Right lobe of liver (tissue), 6 donors: ENCODE measurements around the gene FBXO36. TPM values are rescaled to one million over a fixed set of nuclear protein-coding genes. Genes with fewer than 3 reads are reported as not detected.

Experiments
- ATAC-seq, 4 donors: fragments of 200-7000 bp; cut with Tn5 transposase; one replicate each; pipeline ENCODE4 v1.9.1; 2020; ENCODE audit warnings: mild to moderate bottlenecking in 4 of 4, moderate library complexity in 4 of 4
- DNase-seq, 3 donors: peaks; one replicate each; pipeline ENCODE4 v3.0.0-alpha.2; 2020
- H3K27ac ChIP-seq, 3 donors: fragments of 200-600 bp; one replicate each; pipeline ENCODE4 v1.8.0; 2022
- H3K27me3 ChIP-seq, 2 donors: fragments of 200-600 bp; one replicate each; pipeline ENCODE4 v1.8.0; 2022
- H3K36me3 ChIP-seq, 4 donors: fragments of 200-600 bp; sonication (generic) in 1 of 4; one replicate each; pipeline versions ENCODE4 v1.5.1 to v1.8.0; 2017 to 2022; ENCODE audit warnings: control low read depth in 1 of 4
- H3K4me1 ChIP-seq, 4 donors: fragments of 200-600 bp; sonication (generic) in 1 of 4; one replicate each; pipeline versions ENCODE4 v1.5.1 to v1.8.0; 2017 to 2022; ENCODE audit warnings: control low read depth in 1 of 4
- H3K4me3 ChIP-seq, 3 donors: fragments of 200-600 bp; one replicate each; pipeline ENCODE4 v1.8.0; 2022
- H3K9me3 ChIP-seq, 4 donors: fragments of 200-600 bp; sonication (generic) in 1 of 4; one replicate each; pipeline versions ENCODE4 v1.5.1 to v1.8.0; 2017 to 2022; ENCODE audit warnings: control low read depth in 1 of 4
- POLR2A ChIP-seq: fragments of 450-650 bp; IDR thresholded peaks from one replicate; pipeline ENCODE4 v1.6.1; 2017; ENCODE audit warnings: antibody characterized with exemption, mild to moderate bottlenecking
- WGBS: methylation state at CpG from one replicate; pipeline ENCODE4 v1.1.6; 2018; ENCODE audit warnings: low coverage, low lambda C conversion rate; ENCODE audit not compliant: insufficient coverage; ENCODE audit errors: missing lambda C conversion rate; 5-methylcytosine and 5-hydroxymethylcytosine counted together
- intact Hi-C, 2 donors: fragments of 100-400 bp; cut with DNase I; formaldehyde crosslinking; loops; one replicate each; pipeline versions ENCODE4 v1.11.2 to v1.14.1; 2022
- total RNA-seq, 6 experiments: library from RNA; depleted of rRNA in 2 of 6; stranded (reverse); fragments of >200 nt in 2 of 6; fragmentation: NEBNext Ultra II Directional in 3 of 6; extraction: Animal tissue kit (Norgen Biotek cat#: 25700) in 3 of 6; gene quantifications; one replicate each; pipeline versions ENCODE4 v1.1.0 to v1.2.4, GENCODE V29; 2016 to 2023
- TF ChIP-seq, protein P1 (sequence below), 4 donors: fragments of 200-600 bp in 3 of 4; fragments of 450-650 bp in 1 of 4; IDR thresholded peaks; one replicate each; pipeline versions ENCODE4 v1.5.1 to v1.8.0; 2016 to 2022; ENCODE audit warnings: antibody characterized with exemption in 4 of 4, mild to moderate bottlenecking in 2 of 4
- donor health status: DM: no; HTN: yes; CAD: no.
- donor health status: DM: no; HTN: no; CAD: no.
- donor health status: DM: no; HTN: no; CAD: no.
- donor health status: DM: no; HTN: yes; CAD: no.
- donor health status: DM: no; HTN: yes; CAD: no.

The FBXO36 gene
- total RNA-seq, 6 experiments from 2014 or later = 0.49 to 1.2 (median 0.72) TPM

DNA sequence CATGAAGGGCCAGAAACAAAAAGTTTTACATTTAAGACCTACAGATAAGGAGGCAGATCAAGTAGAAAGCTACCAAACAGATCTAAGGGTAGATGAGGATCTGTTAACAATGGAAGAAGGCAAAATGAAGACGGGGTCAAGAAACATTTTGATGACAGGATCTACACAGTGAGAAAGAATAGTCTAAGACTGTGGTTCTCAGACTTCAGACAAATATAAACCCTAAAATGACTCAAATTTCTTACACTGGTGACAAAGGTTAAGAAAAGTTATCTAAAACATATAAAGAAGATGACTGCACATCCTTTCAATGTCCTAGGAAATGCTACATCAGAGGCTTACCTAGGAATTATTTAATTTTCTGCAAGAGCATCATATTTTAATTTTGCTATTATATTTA, 34.9 kb upstream of the FBXO36 start:
- 100% methylated on average over 1 of the region's 1 CpG for WGBS
- H3K4me1 ChIP-seq = peaks cover 0 to 24% (median 5%) of the 10 kb centered on the region in 4 donors
- TF ChIP-seq, protein P1, sequence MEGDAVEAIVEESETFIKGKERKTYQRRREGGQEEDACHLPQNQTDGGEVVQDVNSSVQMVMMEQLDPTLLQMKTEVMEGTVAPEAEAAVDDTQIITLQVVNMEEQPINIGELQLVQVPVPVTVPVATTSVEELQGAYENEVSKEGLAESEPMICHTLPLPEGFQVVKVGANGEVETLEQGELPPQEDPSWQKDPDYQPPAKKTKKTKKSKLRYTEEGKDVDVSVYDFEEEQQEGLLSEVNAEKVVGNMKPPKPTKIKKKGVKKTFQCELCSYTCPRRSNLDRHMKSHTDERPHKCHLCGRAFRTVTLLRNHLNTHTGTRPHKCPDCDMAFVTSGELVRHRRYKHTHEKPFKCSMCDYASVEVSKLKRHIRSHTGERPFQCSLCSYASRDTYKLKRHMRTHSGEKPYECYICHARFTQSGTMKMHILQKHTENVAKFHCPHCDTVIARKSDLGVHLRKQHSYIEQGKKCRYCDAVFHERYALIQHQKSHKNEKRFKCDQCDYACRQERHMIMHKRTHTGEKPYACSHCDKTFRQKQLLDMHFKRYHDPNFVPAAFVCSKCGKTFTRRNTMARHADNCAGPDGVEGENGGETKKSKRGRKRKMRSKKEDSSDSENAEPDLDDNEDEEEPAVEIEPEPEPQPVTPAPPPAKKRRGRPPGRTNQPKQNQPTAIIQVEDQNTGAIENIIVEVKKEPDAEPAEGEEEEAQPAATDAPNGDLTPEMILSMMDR (IDR thresholded peaks at IDR 0.05) = no peak
- no peak for TF ChIP-seq POLR2A
- H3K27me3 ChIP-seq = no peaks in the 10 kb centered on the region
- ATAC-seq (no peak), DNase-seq (no peak)
- no peaks in the 10 kb centered on the region for H3K36me3 ChIP-seq
- no peaks in the 10 kb centered on the region for H3K9me3 ChIP-seq
- H3K27ac ChIP-seq = no peak overlapping the region
- H3K4me3 ChIP-seq = no peak overlapping the region
- intact Hi-C loops = no loop called here

DNA sequence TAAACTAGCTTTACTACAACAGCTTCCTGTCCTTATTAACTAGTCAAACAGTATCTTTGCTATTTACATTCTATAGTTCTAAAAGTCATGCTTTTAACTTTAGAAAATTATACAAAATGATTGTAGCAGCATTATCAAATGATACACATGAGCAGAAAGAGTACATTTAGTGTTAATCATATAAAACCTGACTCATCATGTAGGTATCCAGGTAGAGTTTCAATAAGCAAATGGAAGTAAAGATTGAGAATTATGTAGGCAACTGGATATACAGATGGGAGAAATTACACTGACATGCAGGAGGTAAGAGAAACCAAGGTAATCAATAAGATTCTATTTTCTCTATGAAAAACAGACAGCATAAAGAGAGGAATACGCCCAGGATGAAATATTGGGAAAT, 34.3 kb upstream of the FBXO36 start:
- Histone ChIP-seq H3K9me3 (no peaks in the 10 kb centered on the region), H3K27ac (no peak overlapping the region), H3K4me1 (peaks cover 0 to 19% (median 5%) of the 10 kb centered on the region in 4 donors), H3K27me3 (no peaks in the 10 kb centered on the region), H3K4me3 (no peak overlapping the region), H3K36me3 (no peaks in the 10 kb centered on the region)
- no peak for TF ChIP-seq POLR2A
- TF ChIP-seq, protein P1 (IDR thresholded peaks at IDR 0.05) = no peak
- DNase-seq = no peak
- WGBS = 82% methylated on average over 1 of the region's 1 CpG
- intact Hi-C loops = no loop called here
- ATAC-seq = no peak

DNA sequence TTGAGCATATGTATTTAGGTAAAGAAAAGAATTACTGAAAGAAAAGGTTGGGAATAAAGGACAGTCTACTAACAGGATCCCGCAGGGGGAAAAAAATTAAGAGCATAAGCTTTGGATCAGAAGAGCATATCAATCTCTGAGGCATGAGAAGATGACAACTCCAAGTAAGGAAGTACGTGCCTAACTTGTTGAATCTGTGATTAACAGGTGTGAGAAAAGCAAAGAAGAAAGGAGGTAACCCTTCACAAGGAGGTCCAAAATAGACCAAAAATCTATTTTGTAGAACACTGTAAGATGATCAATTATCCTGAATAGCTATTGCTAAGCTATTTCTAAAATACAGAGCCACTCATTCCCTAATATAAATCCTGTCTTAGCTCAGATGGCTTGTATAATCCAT, 33.3 kb upstream of the FBXO36 start:
- Histone ChIP-seq H3K36me3 (no peaks in the 10 kb centered on the region), H3K9me3 (no peaks in the 10 kb centered on the region), H3K4me1 (peaks cover 0 to 19% (median 5%) of the 10 kb centered on the region in 4 donors), H3K27ac (no peak overlapping the region), H3K27me3 (no peaks in the 10 kb centered on the region), H3K4me3 (no peak overlapping the region)
- ATAC-seq = no peak
- no peak for TF ChIP-seq POLR2A
- TF ChIP-seq, protein P1 (IDR thresholded peaks at IDR 0.05) = no peak
- intact Hi-C loops = no loop called here
- 100% methylated on average over 1 of the region's 2 CpGs for WGBS
- no peak for DNase-seq

DNA sequence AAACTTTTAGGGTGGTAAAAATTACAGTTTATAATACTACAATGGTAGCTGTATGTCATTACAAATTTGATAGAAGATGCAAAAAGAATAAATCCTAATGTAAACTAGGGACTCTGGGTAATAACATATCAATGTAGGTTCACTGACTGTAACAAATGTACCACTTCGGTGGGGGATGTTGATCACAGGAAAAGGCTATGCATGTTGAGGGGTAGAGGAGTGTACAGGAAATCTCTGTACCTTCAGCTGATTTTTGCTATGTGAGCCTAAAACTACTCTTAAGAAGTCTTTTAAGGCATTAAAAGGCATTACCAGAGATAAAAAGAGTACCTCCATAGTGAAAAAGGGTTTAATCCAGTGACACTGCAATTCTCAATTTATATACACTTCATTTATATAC, 25.4 kb upstream of the FBXO36 start:
- WGBS = 75% methylated on average over 1 of the region's 1 CpG
- TF ChIP-seq POLR2A = no peak
- TF ChIP-seq, protein P1 (IDR thresholded peaks at IDR 0.05) = no peak
- ATAC-seq = no peak

DNA sequence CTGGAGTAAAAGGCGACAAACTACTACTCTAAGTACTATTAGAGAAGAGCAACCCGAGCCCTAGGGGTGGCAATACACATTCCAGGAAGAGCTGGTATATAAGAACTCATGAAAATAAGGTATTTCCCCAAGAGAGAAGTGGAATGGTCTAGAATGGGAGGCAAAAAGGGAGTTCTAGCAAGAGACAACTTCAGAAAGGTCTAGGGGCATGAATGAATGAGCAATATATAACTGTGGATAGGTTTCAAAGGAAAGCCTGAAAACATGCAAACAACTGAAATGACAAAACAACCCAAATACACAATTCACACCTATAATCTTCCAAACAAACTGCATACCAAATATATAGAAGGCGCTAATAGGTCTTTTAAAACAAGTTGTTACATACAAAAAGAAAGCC, 22.7 kb upstream of the FBXO36 start:
- TF ChIP-seq, protein P1 (IDR thresholded peaks at IDR 0.05) = no peak
- TF ChIP-seq POLR2A = no peak
- Histone ChIP-seq H3K9me3 (no peaks in the 10 kb centered on the region), H3K36me3 (no peaks in the 10 kb centered on the region), H3K4me1 (peaks cover 0 to 37% (median 11%) of the 10 kb centered on the region in 4 donors), H3K27ac (peak overlapping the region in 1 of 3 donors; percentile 18), H3K4me3 (no peak overlapping the region), H3K27me3 (no peaks in the 10 kb centered on the region)
- intact Hi-C loops = no loop called here
- DNase-seq (no peak), ATAC-seq (no peak)
- 90% methylated on average over 3 of the region's 3 CpGs for WGBS

More for the DNA sequence above, 25.4 kb upstream of the FBXO36 start:
- Histone ChIP-seq H3K4me1 (peaks cover 0 to 27% (median 11%) of the 10 kb centered on the region in 4 donors), H3K27ac (no peak overlapping the region), H3K36me3 (no peaks in the 10 kb centered on the region), H3K27me3 (no peaks in the 10 kb centered on the region), H3K4me3 (no peak overlapping the region), H3K9me3 (no peaks in the 10 kb centered on the region)
- no peak for DNase-seq
- intact Hi-C loops = no loop called here
